Natural killer cell (primary cell): Measurements from ENCODE around the gene GCNA. TPM values are rescaled to one million over a fixed set of nuclear protein-coding genes. Genes with fewer than 3 reads are reported as not detected.
A peak's percentile ranks its signal among the peaks of the same experiment; 100 is the strongest.

Source experiments
- ATAC-seq, 3 donors: fragments of 150-1000 bp in 2 of 3; fragments of 200-7000 bp in 1 of 3; cut with Tn5 transposase; 1 replicate in 1 of 3; 2 replicates in 2 of 3; pipeline ENCODE4 v1.10.0; 2021; ENCODE audit warnings: mild to moderate bottlenecking in 2 of 3, moderate library complexity in 2 of 3
- DNase-seq, 2 donors: peaks; one replicate each; pipeline versions ENCODE4 v3.0.0 to v3.0.0-alpha.2; 2013 to 2021; ENCODE audit warnings: mixed read lengths in 1 of 2
- H3K27ac ChIP-seq: one replicate; pipeline ENCODE4 v1.5.1; 2013; ENCODE audit warnings: mild to moderate bottlenecking, low read length
- H3K27me3 ChIP-seq: one replicate; pipeline ENCODE4 v1.6.1; 2013; ENCODE audit warnings: low read length; ENCODE audit not compliant: control insufficient read depth, insufficient read depth
- H3K36me3 ChIP-seq: one replicate; pipeline ENCODE4 v1.6.1; 2013; ENCODE audit warnings: low read length; ENCODE audit not compliant: control insufficient read depth, insufficient read depth
- H3K4me1 ChIP-seq: one replicate; pipeline ENCODE4 v1.6.1; 2013; ENCODE audit warnings: low read length; ENCODE audit not compliant: control insufficient read depth, insufficient read depth
- H3K4me3 ChIP-seq: one replicate; pipeline ENCODE4 v1.5.1; 2013; ENCODE audit warnings: low read length
- H3K9me3 ChIP-seq: one replicate; pipeline ENCODE4 v1.6.1; 2013; ENCODE audit warnings: low read length; ENCODE audit not compliant: control insufficient read depth, insufficient read depth
- H3K27ac Mint-ChIP-seq, 2 donors: one replicate each; pipeline ENCODE4 v1.8.0; 2022; ENCODE audit warnings: mild to moderate bottlenecking in 2 of 2, mixed read lengths in 2 of 2, moderate library complexity in 1 of 2
- H3K27me3 Mint-ChIP-seq, 2 donors: one replicate each; pipeline ENCODE4 v1.8.0; 2022; ENCODE audit warnings: low read depth in 2 of 2, mixed read lengths in 2 of 2
- H3K36me3 Mint-ChIP-seq: one replicate; pipeline ENCODE4 v1.8.0; 2022; ENCODE audit warnings: mixed read lengths
- H3K4me1 Mint-ChIP-seq, 2 donors: one replicate each; pipeline ENCODE4 v1.8.0; 2022; ENCODE audit warnings: mixed read lengths in 2 of 2
- H3K4me3 Mint-ChIP-seq: one replicate; pipeline ENCODE4 v1.8.0; 2022; ENCODE audit warnings: mild to moderate bottlenecking, moderate library complexity, mixed read lengths
- H3K9me3 Mint-ChIP-seq, 2 donors: one replicate each; pipeline ENCODE4 v1.8.0; 2022; ENCODE audit warnings: mixed read lengths in 2 of 2
- WGBS: methylation state at CpG from one replicate; pipeline ENCODE4 v1.1.7; 2013; ENCODE audit warnings: missing lambda C conversion rate; ENCODE audit not compliant: insufficient coverage; 5-methylcytosine and 5-hydroxymethylcytosine counted together
- intact Hi-C: fragments of 100-400 bp; cut with micrococcal nuclease; formaldehyde crosslinking; loops from one replicate; pipeline ENCODE4 v1.14.2; 2022
- total RNA-seq, 4 donors: library from RNA; stranded (reverse); fragments of 120-200 nt in 1 of 4; gene quantifications; one replicate each; pipeline versions ENCODE4 v1.2.3 to v1.2.4, GENCODE V29; 2013 to 2022
- TF ChIP-seq, protein P1 (sequence below): fragments of 200-600 bp; IDR thresholded peaks from one replicate; pipeline ENCODE4 v1.8.0; 2022; ENCODE audit warnings: antibody characterized with exemption

The GCNA gene
- total RNA-seq, 3 donors from 2014 or later (not counting 1 experiment from before 2014, with no cell fraction given) = 3.6 to 4.5 (median 3.7) TPM

DNA sequence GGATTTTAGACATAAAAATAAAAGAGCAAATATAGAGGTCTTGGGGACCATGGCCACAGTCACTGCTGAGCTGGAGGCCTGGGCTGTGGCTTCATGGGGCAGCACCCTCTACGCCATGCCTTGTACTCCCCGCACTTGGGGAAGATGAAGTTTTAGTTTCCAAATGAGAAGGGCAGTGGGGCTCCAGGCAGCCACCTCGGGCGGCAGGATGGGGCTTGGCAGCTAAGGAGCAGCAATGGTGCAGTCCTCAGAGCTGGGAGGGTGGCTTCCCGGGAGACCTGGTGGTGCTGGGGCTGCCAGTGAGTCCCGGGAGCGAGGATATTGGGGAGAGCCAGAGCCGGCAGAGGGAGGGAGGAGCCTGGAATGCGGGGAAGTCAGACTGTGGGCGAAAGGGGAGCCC lies 37.7 kb downstream of the GCNA start:
- H3K4me3 ChIP-seq = peak overlapping the region; percentile 53

DNA sequence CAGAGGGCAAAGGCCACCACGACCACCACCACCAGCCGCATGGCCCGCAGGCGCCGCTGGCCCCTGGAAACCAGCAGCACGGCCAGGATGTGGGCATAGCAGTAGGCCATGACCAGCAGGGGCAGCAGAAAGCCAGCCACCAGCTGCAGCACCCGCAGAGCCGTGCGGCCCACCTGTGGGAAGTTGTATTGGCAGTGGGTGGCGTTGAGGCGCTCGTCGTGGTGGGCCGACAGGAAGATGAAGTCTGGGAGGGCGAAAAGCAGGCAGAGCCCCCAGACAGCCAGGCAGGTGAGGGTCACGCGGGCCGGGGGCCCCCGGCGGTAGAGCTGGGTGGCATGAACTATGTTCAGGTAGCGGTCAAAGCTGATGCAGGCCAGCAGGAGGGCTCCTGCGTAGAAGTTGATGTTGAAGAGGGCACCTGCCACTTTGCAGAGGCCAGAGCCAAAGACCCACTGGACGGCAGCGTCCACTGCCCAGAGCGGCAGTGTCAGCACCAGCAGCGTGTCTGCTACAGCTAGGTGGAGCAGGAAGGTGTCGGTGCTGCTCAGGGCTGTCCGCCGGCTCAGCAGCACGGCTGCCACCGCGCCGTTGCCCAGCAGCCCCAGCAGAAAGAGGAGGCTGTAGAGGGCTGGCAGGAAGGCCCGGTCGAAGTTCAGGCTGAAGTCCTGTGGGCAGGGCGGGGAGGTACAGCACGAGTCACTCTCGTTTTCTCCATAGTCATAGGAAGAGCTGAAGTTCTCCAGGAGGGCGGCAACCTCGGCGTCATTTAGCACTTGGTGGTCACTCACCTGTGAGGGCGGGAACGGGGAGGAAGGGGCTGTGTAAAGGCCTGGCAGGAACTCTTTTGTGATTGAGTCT lies 38.7 kb downstream of the GCNA start:
- Histone ChIP-seq H3K4me1 (peaks cover 74% of the 10 kb centered on the region), H3K27me3 (no peaks in the 10 kb centered on the region), H3K27ac (peak overlapping the region; percentile 86), H3K4me3 (peak overlapping the region; percentile 53), H3K36me3 (peaks cover 25% of the 10 kb centered on the region), H3K9me3 (no peaks in the 10 kb centered on the region)
- H3K36me3 Mint-ChIP-seq = no peaks in the 10 kb centered on the region
- TF ChIP-seq, protein P1, sequence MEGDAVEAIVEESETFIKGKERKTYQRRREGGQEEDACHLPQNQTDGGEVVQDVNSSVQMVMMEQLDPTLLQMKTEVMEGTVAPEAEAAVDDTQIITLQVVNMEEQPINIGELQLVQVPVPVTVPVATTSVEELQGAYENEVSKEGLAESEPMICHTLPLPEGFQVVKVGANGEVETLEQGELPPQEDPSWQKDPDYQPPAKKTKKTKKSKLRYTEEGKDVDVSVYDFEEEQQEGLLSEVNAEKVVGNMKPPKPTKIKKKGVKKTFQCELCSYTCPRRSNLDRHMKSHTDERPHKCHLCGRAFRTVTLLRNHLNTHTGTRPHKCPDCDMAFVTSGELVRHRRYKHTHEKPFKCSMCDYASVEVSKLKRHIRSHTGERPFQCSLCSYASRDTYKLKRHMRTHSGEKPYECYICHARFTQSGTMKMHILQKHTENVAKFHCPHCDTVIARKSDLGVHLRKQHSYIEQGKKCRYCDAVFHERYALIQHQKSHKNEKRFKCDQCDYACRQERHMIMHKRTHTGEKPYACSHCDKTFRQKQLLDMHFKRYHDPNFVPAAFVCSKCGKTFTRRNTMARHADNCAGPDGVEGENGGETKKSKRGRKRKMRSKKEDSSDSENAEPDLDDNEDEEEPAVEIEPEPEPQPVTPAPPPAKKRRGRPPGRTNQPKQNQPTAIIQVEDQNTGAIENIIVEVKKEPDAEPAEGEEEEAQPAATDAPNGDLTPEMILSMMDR = no peak
- DNase-seq (peak; percentile 33 to 63), ATAC-seq (peak; percentile 32 to 53 (median 46))
- peaks cover 58 to 59% of the 10 kb centered on the region in 2 donors for H3K4me1 Mint-ChIP-seq
- WGBS = 22% methylated on average over 41 of the region's 43 CpGs
- peak overlapping the region; percentile 90 for H3K4me3 Mint-ChIP-seq
- no peaks in the 10 kb centered on the region for H3K9me3 Mint-ChIP-seq
- peak overlapping the region; percentile 91 to 93 for H3K27ac Mint-ChIP-seq
- H3K27me3 Mint-ChIP-seq = no peaks in the 10 kb centered on the region
- intact Hi-C loops = no loop called here

More for the DNA sequence above, 37.7 kb downstream of the GCNA start:
- Histone ChIP-seq H3K27me3 (no peaks in the 10 kb centered on the region), H3K36me3 (peaks cover 32% of the 10 kb centered on the region), H3K27ac (peak overlapping the region; percentile 86), H3K9me3 (no peaks in the 10 kb centered on the region), H3K4me1 (peaks cover 66% of the 10 kb centered on the region)
- intact Hi-C loops = no loop called here
- Mint-ChIP-seq H3K27me3 (no peaks in the 10 kb centered on the region), H3K4me1 (peaks cover 57 to 61% of the 10 kb centered on the region in 2 donors), H3K27ac (peak overlapping the region; percentile 91 to 93), H3K36me3 (peaks cover 8% of the 10 kb centered on the region), H3K9me3 (no peaks in the 10 kb centered on the region), H3K4me3 (peak overlapping the region; percentile 73)
- ATAC-seq (no peak), DNase-seq (no peak)
- TF ChIP-seq, protein P1 = no peak
- WGBS = 69% methylated on average over 10 of the region's 10 CpGs

DNA sequence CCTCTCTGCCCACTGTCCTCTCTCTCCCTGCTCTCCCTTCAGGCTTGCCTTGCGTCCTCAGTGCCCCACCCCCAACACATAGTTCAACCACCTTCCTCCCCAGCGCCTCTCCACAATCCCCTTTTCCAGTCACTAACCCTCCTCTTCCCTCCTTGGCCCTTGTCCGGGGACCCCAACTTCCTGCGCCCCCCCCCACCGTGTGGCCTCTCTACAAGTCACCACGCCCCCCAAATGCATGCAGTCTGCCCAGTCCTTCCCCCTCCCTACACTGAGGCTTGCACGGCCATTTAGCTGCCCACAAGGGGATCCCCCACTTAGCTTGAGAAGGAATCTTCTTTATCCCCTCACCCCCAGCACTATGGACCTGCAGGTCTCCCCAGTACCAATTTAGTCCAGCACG lies 39.5 kb downstream of the GCNA start:
- TF ChIP-seq, protein P1 = no peak
- H3K4me1 Mint-ChIP-seq = peaks cover 65 to 67% of the 10 kb centered on the region in 2 donors
- H3K4me1 ChIP-seq = peaks cover 82% of the 10 kb centered on the region
- peaks cover 20% of the 10 kb centered on the region for H3K36me3 ChIP-seq
- no peaks in the 10 kb centered on the region for H3K36me3 Mint-ChIP-seq
- peak overlapping the region; percentile 90 for H3K4me3 Mint-ChIP-seq
- intact Hi-C loops = loop anchor here (2.0 kb wide), 1 partner anchor 85 kb away; the partner anchor contains the start of gene OGT
- DNase-seq = peak in 1 of 2 donors; percentile 28
- H3K9me3 ChIP-seq = no peaks in the 10 kb centered on the region
- WGBS = 18% methylated on average over 7 of the region's 8 CpGs
- no peaks in the 10 kb centered on the region for H3K27me3 ChIP-seq
- H3K27ac ChIP-seq = peak overlapping the region; percentile 86
- H3K4me3 ChIP-seq = peak overlapping the region; percentile 53
- no peaks in the 10 kb centered on the region for H3K9me3 Mint-ChIP-seq
- H3K27me3 Mint-ChIP-seq = no peaks in the 10 kb centered on the region
- peak overlapping the region; percentile 91 to 93 for H3K27ac Mint-ChIP-seq
- ATAC-seq = no peak
